Endothelial cell of umbilical vein (primary cell): Measurements from ENCODE around the gene KMT5C.

Experiments
- CTCF ChIP-seq, 2 donors: IDR thresholded peaks; 1 replicate in 1 of 2; 2 replicates in 1 of 2; pipeline ENCODE4 v1.5.1; 2011; ENCODE audit warnings: low read length in 2 of 2, mild to moderate bottlenecking in 2 of 2, moderate library complexity in 2 of 2, control low read depth in 1 of 2, inconsistent platforms in 1 of 2, low read depth in 1 of 2; ENCODE audit not compliant: insufficient read depth in 1 of 2; ENCODE audit errors: extremely low read depth in 1 of 2
- EZH2 ChIP-seq: IDR thresholded peaks from 2 replicates; pipeline ENCODE4 v1.6.1; 2012; ENCODE audit warnings: borderline replicate concordance, low read depth, mild to moderate bottlenecking, moderate library complexity, low read length, inconsistent platforms; ENCODE audit not compliant: severe bottlenecking
- FOS ChIP-seq: IDR thresholded peaks from 2 replicates; pipeline ENCODE4 v1.6.1; 2011; ENCODE audit warnings: mild to moderate bottlenecking, low read length, moderate library complexity, borderline replicate concordance; ENCODE audit not compliant: insufficient read depth
- GATA2 ChIP-seq: IDR thresholded peaks from 2 replicates; pipeline ENCODE4 v1.7.0; 2011; ENCODE audit warnings: low read depth, mild to moderate bottlenecking, moderate library complexity, mixed read lengths, low read length; ENCODE audit not compliant: insufficient read length, insufficient read depth
- JUN ChIP-seq: IDR thresholded peaks from 2 replicates; pipeline ENCODE4 v1.6.1; 2011; ENCODE audit warnings: borderline replicate concordance, low read depth; ENCODE audit not compliant: insufficient read length, insufficient read depth
- MAX ChIP-seq: IDR thresholded peaks from 2 replicates; pipeline ENCODE4 v1.6.1; 2011; ENCODE audit not compliant: insufficient read depth, insufficient read length
- MYC ChIP-seq: IDR thresholded peaks from one replicate; pipeline ENCODE4 v1.6.1; 2011; ENCODE audit warnings: mild to moderate bottlenecking, low read depth, low read length
- POLR2A ChIP-seq: IDR thresholded peaks from 2 replicates; pipeline ENCODE4 v1.6.1; 2012; ENCODE audit warnings: low read depth, mild to moderate bottlenecking, control low read depth, low read length
- POLR2AphosphoS5 ChIP-seq: IDR thresholded peaks from 2 replicates; pipeline ENCODE4 v1.6.1; 2012; ENCODE audit warnings: low read depth, mild to moderate bottlenecking, control low read depth, low read length, moderate library complexity; ENCODE audit not compliant: insufficient read depth

- no peak for TF ChIP-seq CTCF (IDR thresholded peaks at IDR 0.05; ENCODE audit: extremely low read depth in 1 of 2, insufficient read depth in 1 of 2, low read depth in 1 of 2, low read length in 2 of 2)
- TF ChIP-seq POLR2AphosphoS5, result no peak
- no peak for TF ChIP-seq MAX
- no peak for TF ChIP-seq MYC
- no peak for TF ChIP-seq JUN
- TF ChIP-seq POLR2A, result no peak
- TF ChIP-seq GATA2, result no peak
- no peak for TF ChIP-seq FOS
- TF ChIP-seq EZH2, result no peak
Measured at GRCh38 chr19:55362174-55362989, 22.7 kb downstream of the KMT5C start.
